ENCODE results near the gene NFE2L2. TPM values are rescaled to one million over a fixed set of nuclear protein-coding genes. Genes with fewer than 3 reads are reported as not detected.
"Not testable (repeated sequence)": the region's sequence is repeated elsewhere in the genome, so short reads cannot be mapped to it uniquely, and the experiment has no call there.

NFE2L2 gene
- 100 to 1,000 TPM in 1 of 2 donors, 10 to 100 TPM in 1; 98.6 to 126 TPM for total RNA-seq

DNA sequence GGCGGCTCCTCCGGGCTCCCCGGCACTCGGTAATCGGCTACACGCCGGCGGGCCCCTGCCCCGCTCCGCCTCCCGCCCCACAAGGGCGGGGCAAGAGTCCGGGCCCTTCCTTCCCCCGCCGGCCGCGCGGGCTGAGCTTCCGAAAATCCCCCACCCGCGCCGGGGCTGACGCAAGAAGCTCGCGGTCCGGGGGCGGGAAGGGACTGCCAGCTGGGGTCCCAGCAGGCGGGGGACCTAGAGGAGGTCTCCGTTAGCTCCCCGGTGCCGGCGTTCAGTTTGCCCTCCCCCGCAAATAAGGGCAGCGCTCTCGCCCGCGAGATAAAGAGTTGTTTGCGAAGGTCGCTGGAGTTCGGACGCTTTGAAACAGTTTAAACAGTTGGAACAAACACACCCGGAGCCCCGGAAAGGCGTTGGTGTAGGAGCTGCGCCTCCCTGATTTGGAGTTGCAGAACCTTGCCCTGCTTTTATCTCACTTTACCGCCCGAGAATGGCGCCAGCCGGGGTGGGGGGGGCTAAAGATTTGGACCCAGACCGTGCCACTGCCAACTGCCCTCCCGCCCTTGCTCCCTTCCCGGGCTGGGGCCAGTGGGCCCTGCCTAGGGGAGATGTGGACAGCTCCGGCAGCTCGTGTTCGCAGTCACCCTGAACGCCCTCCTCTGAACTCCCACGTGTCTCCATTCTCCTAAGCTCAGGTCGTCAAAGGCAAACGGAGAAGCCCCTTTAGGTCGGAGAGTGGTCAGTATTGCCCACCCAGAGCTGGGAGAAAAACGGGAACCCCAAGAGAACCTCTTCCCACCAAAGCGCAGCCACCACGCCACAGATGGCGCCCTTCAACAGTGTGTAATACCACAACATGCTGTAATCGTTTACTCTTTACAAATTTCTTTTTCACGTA is at the start of gene NFE2L2:
NFE2L2 (minus strand) TSS at position 35 of the 895 bp plus-strand sequence. CDS start 151 bp downstream, outside the sequence.
- peak within 1 kb of the TSS; percentile 95 to 99 for H3K4me3 ChIP-seq
- intact Hi-C loops (cut with DNase I): loop anchor here (10.0 kb wide), 1 partner anchor 150 kb away; no protein-coding TSS in a partner anchor
- WGBS: under 1% methylated on average over 60 of the region's 66 CpGs
- H3K4me1 ChIP-seq (replicated peaks): no peaks in the 10 kb centered on the region
- no peaks in the 10 kb centered on the region for H3K27me3 ChIP-seq (replicated peaks; ENCODE audit: insufficient read depth)
- peak; percentile 92 for DNase-seq (ENCODE audit: low spot score)
- no peaks in the 10 kb centered on the region for H3K36me3 ChIP-seq
- H3K27ac ChIP-seq: peak within 1 kb of the TSS; percentile 99 to 100
- TF ChIP-seq POLR2AphosphoS5 (IDR thresholded peaks at IDR 0.05) (peak; percentile 93), POLR2A (IDR thresholded peaks at IDR 0.05) (peak; percentile 96)
- TF ChIP-seq, protein P1, sequence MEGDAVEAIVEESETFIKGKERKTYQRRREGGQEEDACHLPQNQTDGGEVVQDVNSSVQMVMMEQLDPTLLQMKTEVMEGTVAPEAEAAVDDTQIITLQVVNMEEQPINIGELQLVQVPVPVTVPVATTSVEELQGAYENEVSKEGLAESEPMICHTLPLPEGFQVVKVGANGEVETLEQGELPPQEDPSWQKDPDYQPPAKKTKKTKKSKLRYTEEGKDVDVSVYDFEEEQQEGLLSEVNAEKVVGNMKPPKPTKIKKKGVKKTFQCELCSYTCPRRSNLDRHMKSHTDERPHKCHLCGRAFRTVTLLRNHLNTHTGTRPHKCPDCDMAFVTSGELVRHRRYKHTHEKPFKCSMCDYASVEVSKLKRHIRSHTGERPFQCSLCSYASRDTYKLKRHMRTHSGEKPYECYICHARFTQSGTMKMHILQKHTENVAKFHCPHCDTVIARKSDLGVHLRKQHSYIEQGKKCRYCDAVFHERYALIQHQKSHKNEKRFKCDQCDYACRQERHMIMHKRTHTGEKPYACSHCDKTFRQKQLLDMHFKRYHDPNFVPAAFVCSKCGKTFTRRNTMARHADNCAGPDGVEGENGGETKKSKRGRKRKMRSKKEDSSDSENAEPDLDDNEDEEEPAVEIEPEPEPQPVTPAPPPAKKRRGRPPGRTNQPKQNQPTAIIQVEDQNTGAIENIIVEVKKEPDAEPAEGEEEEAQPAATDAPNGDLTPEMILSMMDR (IDR thresholded peaks at IDR 0.05): peak; percentile 22 to 37 (median 36)
- no peaks in the 10 kb centered on the region for H3K9me3 ChIP-seq

DNA sequence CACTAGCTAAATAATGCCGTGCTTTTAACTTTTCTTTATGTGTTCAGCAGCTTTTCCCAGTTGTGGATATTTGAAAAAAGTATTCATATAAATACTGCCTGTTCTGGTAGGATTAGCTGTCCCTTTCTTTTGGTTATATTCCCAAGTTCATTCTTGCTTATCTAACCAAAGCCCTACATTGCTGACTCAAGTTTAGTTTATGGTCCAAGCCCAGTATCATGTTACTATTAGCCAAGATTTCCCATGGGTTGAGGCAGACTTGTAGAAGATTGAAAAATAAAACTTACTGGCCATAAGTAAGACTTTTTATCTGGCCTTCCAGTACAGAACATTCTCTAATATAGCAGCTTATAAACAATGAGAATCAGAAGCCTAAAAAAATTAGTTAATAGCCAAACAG is 49.7 kb upstream of the NFE2L2 start:
- intact Hi-C loops (cut with DNase I): no loop called here
- Histone ChIP-seq H3K36me3 (no peaks in the 10 kb centered on the region), H3K4me3 (no peak overlapping the region), H3K9me3 (no peaks in the 10 kb centered on the region), H3K4me1 (replicated peaks) (no peaks in the 10 kb centered on the region), H3K27me3 (replicated peaks; ENCODE audit: insufficient read depth) (no peaks in the 10 kb centered on the region), H3K27ac (peak overlapping the region in 1 of 2 donors; percentile 24)
- DNase-seq (ENCODE audit: low spot score): no peak
- TF ChIP-seq POLR2AphosphoS5 (IDR thresholded peaks at IDR 0.05): peak; percentile 17
- no peak for TF ChIP-seq POLR2A (IDR thresholded peaks at IDR 0.05)
- 39% methylated on average over 1 of the region's 1 CpG for WGBS

DNA sequence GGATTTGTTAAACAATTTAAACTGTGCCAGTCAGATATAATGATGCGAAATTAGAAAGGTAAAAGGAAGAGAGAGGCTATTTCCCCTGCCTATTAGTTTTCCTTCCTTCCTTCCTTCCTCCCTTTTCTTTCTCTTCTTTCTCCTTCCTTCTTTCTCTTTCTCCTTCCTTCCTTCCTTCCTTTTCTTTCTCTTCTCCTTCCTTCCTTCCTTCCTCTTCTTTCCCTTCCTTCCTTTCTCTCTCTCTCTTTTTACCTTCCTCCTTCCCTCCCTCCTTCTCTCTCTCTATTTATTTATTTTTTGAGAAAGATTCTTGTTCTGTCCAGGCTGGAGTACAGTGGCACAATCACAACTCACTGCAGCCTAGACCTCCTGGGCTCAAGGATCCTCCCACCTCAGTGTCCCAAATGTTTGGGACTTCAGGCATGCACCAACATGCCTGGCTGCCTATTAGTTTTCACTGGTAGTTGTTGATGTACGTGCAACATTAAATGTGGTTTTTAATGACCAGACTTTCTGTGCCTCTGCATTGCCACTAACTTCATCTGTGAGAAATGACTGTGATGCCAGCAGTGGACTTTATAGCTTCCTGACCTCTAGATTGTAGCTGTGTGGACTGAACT is 48.7 kb upstream of the NFE2L2 start:
- WGBS: 75% methylated on average over 2 of the region's 2 CpGs

DNA sequence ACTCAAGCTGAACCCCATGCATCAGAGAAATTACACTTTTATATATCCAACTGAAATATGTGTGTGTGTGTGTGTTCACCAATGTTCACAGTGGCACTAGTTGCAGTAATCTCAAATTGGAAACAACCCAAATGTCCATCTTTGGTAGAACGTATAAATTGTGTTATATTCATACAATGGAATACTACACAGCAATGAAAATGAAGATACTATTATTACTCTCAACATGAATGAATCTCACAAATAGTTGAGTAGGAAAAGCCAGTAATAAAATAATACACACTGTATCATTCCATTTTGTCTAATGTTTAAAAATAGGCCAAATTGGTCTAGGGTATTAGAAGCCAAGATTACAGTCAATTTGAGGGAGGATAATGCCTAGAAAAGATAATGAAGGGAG is 48.0 kb upstream of the NFE2L2 start:
- TF ChIP-seq POLR2A (IDR thresholded peaks at IDR 0.05): no peak
- TF ChIP-seq, protein P1 (IDR thresholded peaks at IDR 0.05): no peak
- TF ChIP-seq POLR2AphosphoS5 (IDR thresholded peaks at IDR 0.05): no peak
- intact Hi-C loops (cut with DNase I): no loop called here
- Histone ChIP-seq H3K4me1 (replicated peaks) (no peaks in the 10 kb centered on the region), H3K9me3 (no peaks in the 10 kb centered on the region), H3K36me3 (no peaks in the 10 kb centered on the region), H3K27me3 (replicated peaks; ENCODE audit: insufficient read depth) (no peaks in the 10 kb centered on the region), H3K27ac (no peak overlapping the region), H3K4me3 (no peak overlapping the region)
- DNase-seq (ENCODE audit: low spot score): no peak
- WGBS: 78% methylated on average over 1 of the region's 1 CpG

More for the DNA sequence above, 48.7 kb upstream of the NFE2L2 start:
- intact Hi-C loops (cut with DNase I): no loop called here
- TF ChIP-seq POLR2AphosphoS5 (IDR thresholded peaks at IDR 0.05): no peak
- no peak for TF ChIP-seq POLR2A (IDR thresholded peaks at IDR 0.05)
- TF ChIP-seq, protein P1 (IDR thresholded peaks at IDR 0.05): no peak
- Histone ChIP-seq H3K27ac (peak overlapping the region; percentile 1 to 24), H3K4me3 (no peak overlapping the region), H3K36me3 (no peaks in the 10 kb centered on the region), H3K27me3 (replicated peaks; ENCODE audit: insufficient read depth) (no peaks in the 10 kb centered on the region), H3K9me3 (no peaks in the 10 kb centered on the region), H3K4me1 (replicated peaks) (no peaks in the 10 kb centered on the region)
- DNase-seq (ENCODE audit: low spot score): peak; percentile 27

DNA sequence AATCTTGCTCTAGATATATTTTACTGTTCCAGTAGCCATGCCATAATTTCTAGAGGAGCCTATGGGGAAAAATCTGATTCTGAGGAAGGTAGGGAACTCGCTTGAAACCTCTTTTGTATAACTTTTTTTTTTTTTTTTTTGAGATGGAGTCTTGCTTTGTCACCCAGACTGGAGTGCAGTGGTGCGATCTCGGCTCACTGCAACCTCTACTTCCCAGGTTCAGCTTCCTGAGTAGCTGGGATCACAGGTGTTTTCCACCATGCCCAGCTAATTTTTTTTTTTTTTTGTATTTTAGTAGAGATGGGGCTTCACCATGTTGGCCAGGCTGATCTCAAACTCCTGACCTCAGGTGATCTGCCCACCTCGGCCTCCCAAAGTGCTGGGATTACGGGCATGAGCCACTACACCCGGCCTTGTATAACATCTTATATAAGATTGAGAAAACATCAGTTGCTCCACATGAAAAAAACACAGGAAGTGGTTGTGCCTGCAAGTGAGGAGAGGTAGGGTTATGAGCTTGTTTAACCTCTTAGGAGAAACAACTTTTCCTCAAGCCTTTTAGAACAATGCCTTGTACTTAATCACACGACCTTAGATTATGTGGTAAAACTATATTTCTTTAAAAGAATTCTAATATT is 45.3 kb upstream of the NFE2L2 start:
- H3K36me3 ChIP-seq; H3K4me3 ChIP-seq; H3K27me3 ChIP-seq (replicated peaks; ENCODE audit: insufficient read depth); intact Hi-C loops (cut with DNase I); H3K27ac ChIP-seq; H3K4me1 ChIP-seq (replicated peaks); DNase-seq (ENCODE audit: low spot score); H3K9me3 ChIP-seq: not testable (repeated sequence)
- WGBS: 78% methylated on average over 7 of the region's 7 CpGs
